BLaER1 (cell line): ENCODE results near the gene PTPRC.

ENCODE experiments used
- H3K27ac ChIP-seq: shearing (Covaris generic); formaldehyde crosslinking; 2 replicates; pipeline ENCODE4 v1.8.1; 2022
- H3K27me3 ChIP-seq: shearing (Covaris generic); formaldehyde crosslinking; 2 replicates; pipeline ENCODE4 v1.8.1; 2022
- H3K36me3 ChIP-seq: shearing (Covaris generic); formaldehyde crosslinking; 2 replicates; pipeline ENCODE4 v1.8.1; 2022
- H3K4me1 ChIP-seq: shearing (Covaris generic); formaldehyde crosslinking; 2 replicates; pipeline ENCODE4 v1.8.1; 2022
- H3K4me2 ChIP-seq: shearing (Covaris generic); formaldehyde crosslinking; 2 replicates; pipeline ENCODE4 v1.8.1; 2022
- H3K4me3 ChIP-seq: shearing (Covaris generic); formaldehyde crosslinking; 2 replicates; pipeline ENCODE4 v1.8.1; 2022
- H3K9ac ChIP-seq: shearing (Covaris generic); formaldehyde crosslinking; 2 replicates; pipeline ENCODE4 v1.8.1; 2022
- H3K9me3 ChIP-seq: shearing (Covaris generic); formaldehyde crosslinking; 2 replicates; pipeline ENCODE4 v1.8.1; 2022
- H4K20me1 ChIP-seq: shearing (Covaris generic); formaldehyde crosslinking; 2 replicates; pipeline ENCODE4 v1.8.1; 2022
- Cebpa-rat ChIP-seq: shearing (Covaris generic); IDR thresholded peaks from 2 replicates; pipeline ENCODE4 v1.8.1; 2022

PTPRC gene

GRCh38 chr1:198680174-198680875 is 41.5 kb downstream of the PTPRC start:
- Histone ChIP-seq H4K20me1 (no peaks in the 10 kb centered on the region), H3K4me2 (peak overlapping the region; percentile 79), H3K27ac (peak overlapping the region; percentile 88), H3K36me3 (no peaks in the 10 kb centered on the region), H3K4me3 (no peak overlapping the region; the same call in 1 of the 2 replicates), H3K9ac (no peak overlapping the region), H3K9me3 (no peaks in the 10 kb centered on the region), H3K4me1 (peaks cover 70% of the 10 kb centered on the region), H3K27me3 (no peaks in the 10 kb centered on the region)
- TF ChIP-seq Cebpa-rat, result no peak

- H3K9me3 ChIP-seq, result no peaks in the 10 kb centered on the region
- peak overlapping the region; percentile 88 for H3K27ac ChIP-seq
- H3K4me1 ChIP-seq, result peaks cover 70% of the 10 kb centered on the region
- no peak overlapping the region for H3K9ac ChIP-seq
- no peaks in the 10 kb centered on the region for H4K20me1 ChIP-seq
- H3K4me3 ChIP-seq, result no peak overlapping the region
- no peak for TF ChIP-seq Cebpa-rat
- H3K27me3 ChIP-seq, result no peaks in the 10 kb centered on the region
- H3K36me3 ChIP-seq, result no peaks in the 10 kb centered on the region
- H3K4me2 ChIP-seq, result peak overlapping the region; percentile 79
Observed at GRCh38 chr1:198681252-198681651, 42.4 kb downstream of the PTPRC start.

GRCh38 chr1:198681831-198682759 is 43.3 kb downstream of the PTPRC start:
- Histone ChIP-seq H3K4me2 (peak overlapping the region; percentile 79), H3K36me3 (no peaks in the 10 kb centered on the region), H4K20me1 (no peaks in the 10 kb centered on the region), H3K9ac (peak overlapping the region; percentile 77), H3K27me3 (no peaks in the 10 kb centered on the region), H3K27ac (peak overlapping the region; percentile 88), H3K9me3 (no peaks in the 10 kb centered on the region), H3K4me1 (peaks cover 70% of the 10 kb centered on the region), H3K4me3 (peak overlapping the region; percentile 41; the same call in 1 of the 2 replicates)
- TF ChIP-seq Cebpa-rat, result peak; percentile 89

DNA sequence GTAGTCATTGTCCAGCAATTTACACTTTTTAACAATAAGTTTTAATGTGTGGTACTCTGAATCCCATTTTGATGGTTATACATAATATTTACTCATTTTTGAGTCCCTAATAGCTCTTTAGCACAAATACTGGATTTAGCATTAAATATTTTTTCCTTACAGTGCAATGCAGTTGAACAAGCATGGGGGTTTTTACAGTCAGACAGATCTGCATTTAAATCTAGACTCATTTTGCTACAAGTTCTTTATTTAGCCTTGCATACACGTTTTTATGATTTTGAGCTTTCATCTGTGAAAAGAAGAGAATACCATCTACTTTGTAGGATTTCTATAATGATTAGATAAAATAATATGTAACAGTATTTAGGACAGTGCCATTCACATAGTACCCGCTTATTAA is 44.0 kb downstream of the PTPRC start:
- peak overlapping the region; percentile 88 for H3K27ac ChIP-seq
- H3K9ac ChIP-seq, result peak overlapping the region; percentile 77

DNA sequence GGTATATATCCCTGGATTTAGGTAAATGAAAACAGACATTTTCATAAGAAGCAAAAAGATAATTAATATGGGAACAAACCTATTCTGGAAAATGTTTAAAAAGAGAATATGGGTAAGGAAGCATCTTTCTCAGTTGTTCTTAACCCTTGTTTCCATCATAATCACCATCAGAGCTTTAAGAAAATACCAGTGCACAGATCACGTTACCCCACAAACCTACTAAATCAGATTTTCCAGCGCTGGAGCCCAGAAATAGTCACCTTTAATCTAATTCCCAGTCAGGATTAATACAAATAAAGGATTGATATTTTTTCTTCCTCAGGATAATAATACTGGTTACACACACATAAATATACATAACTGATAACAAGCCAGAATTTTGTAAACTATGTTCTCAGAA is 44.6 kb downstream of the PTPRC start:
- H3K27me3 ChIP-seq, result no peaks in the 10 kb centered on the region
- H3K4me2 ChIP-seq, result peak overlapping the region; percentile 79; the same call in 1 of the 2 replicates
- no peaks in the 10 kb centered on the region for H3K36me3 ChIP-seq
- H3K9me3 ChIP-seq, result no peaks in the 10 kb centered on the region
- peaks cover 62% of the 10 kb centered on the region for H3K4me1 ChIP-seq
- no peaks in the 10 kb centered on the region for H4K20me1 ChIP-seq
- H3K9ac ChIP-seq, result no peak overlapping the region
- no peak for TF ChIP-seq Cebpa-rat
- peak overlapping the region; percentile 88 for H3K27ac ChIP-seq
- no peak overlapping the region for H3K4me3 ChIP-seq

More for the DNA sequence above, 44.0 kb downstream of the PTPRC start:
- Histone ChIP-seq H3K9me3 (no peaks in the 10 kb centered on the region), H3K4me3 (peak overlapping the region; percentile 41; the same call in 1 of the 2 replicates), H3K4me2 (peak overlapping the region; percentile 79), H3K4me1 (peaks cover 68% of the 10 kb centered on the region), H3K27me3 (no peaks in the 10 kb centered on the region), H3K36me3 (no peaks in the 10 kb centered on the region), H4K20me1 (no peaks in the 10 kb centered on the region)
- TF ChIP-seq Cebpa-rat, result no peak

DNA sequence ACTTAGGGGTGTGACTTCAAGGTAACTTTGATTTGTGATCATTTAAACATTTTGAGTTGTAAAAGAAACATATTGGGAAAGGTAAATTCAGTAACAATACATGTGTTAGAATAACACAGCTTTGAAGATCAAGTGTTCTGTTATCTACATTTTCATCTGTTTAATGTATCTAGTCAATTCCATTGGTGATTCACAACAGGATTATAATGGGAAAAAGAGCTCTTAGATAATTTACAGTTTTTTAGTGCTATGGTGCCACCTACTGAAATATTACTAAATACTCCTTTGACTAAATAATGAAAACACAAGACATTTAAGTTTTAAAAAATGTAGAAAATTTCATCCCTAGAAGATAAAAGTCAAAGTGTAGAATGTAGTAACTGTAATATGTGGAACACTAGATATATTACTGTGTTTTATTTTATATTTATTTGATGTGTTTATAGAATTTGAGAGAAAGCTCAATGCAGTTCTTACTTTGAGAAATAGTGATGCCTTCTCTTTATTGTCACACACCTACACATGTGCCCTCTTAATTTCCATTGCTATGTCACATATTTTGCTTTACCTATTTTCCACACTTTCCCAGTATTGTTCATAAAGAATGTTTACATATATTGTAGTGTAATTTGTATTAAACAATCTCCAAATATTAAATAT is 47.4 kb downstream of the PTPRC start:
- Histone ChIP-seq H3K4me2 (no peak overlapping the region), H3K9ac (no peak overlapping the region), H4K20me1 (no peaks in the 10 kb centered on the region), H3K36me3 (no peaks in the 10 kb centered on the region), H3K27me3 (no peaks in the 10 kb centered on the region), H3K4me1 (peaks cover 35% of the 10 kb centered on the region), H3K4me3 (no peak overlapping the region), H3K9me3 (no peaks in the 10 kb centered on the region), H3K27ac (no peak overlapping the region)
- no peak for TF ChIP-seq Cebpa-rat

GRCh38 chr1:198687429-198687828 is 48.6 kb downstream of the PTPRC start:
- TF ChIP-seq Cebpa-rat, result no peak
- no peak overlapping the region for H3K9ac ChIP-seq
- peaks cover 26% of the 10 kb centered on the region for H3K4me1 ChIP-seq
- no peak overlapping the region for H3K4me2 ChIP-seq
- no peaks in the 10 kb centered on the region for H4K20me1 ChIP-seq
- H3K9me3 ChIP-seq, result no peaks in the 10 kb centered on the region
- H3K4me3 ChIP-seq, result no peak overlapping the region
- H3K27me3 ChIP-seq, result no peaks in the 10 kb centered on the region
- no peaks in the 10 kb centered on the region for H3K36me3 ChIP-seq
- no peak overlapping the region for H3K27ac ChIP-seq

GRCh38 chr1:198691063-198691462 is 52.2 kb downstream of the PTPRC start:
- no peak for TF ChIP-seq Cebpa-rat
- Histone ChIP-seq H3K4me1 (no peaks in the 10 kb centered on the region), H3K9me3 (no peaks in the 10 kb centered on the region)

DNA sequence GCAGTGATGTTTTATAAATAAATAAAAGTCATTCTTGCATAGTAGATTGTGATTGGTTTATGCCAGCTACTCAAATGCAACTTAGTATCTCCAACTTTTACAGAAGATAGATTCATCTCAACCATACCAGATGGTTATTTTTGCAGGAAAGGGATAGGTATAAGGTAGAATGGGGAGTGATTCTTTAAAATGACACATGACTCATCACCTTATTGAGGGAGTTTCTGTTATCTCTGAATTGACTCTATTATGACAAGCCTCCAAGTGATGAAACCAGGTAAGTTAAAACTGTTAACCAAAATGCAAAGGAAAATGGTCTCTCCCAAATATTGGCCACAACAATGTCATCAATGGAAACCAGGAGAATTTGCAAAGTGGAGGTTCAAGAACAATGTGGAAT is 54.5 kb downstream of the PTPRC start:
- Histone ChIP-seq H3K27ac (no peak overlapping the region), H3K4me2 (no peak overlapping the region), H3K9ac (no peak overlapping the region), H4K20me1 (no peaks in the 10 kb centered on the region), H3K36me3 (no peaks in the 10 kb centered on the region), H3K4me1 (no peaks in the 10 kb centered on the region), H3K27me3 (no peaks in the 10 kb centered on the region), H3K9me3 (no peaks in the 10 kb centered on the region), H3K4me3 (no peak overlapping the region)
- no peak for TF ChIP-seq Cebpa-rat

More at GRCh38 chr1:198691063-198691462, 52.2 kb downstream of the PTPRC start:
- Histone ChIP-seq H3K36me3 (no peaks in the 10 kb centered on the region), H3K4me2 (no peak overlapping the region), H3K27me3 (no peaks in the 10 kb centered on the region), H4K20me1 (no peaks in the 10 kb centered on the region), H3K27ac (no peak overlapping the region), H3K9ac (no peak overlapping the region), H3K4me3 (no peak overlapping the region)

- no peaks in the 10 kb centered on the region for H3K27me3 ChIP-seq
- H3K4me2 ChIP-seq, result no peak overlapping the region
- no peaks in the 10 kb centered on the region for H3K9me3 ChIP-seq
- no peaks in the 10 kb centered on the region for H3K4me1 ChIP-seq
- TF ChIP-seq Cebpa-rat, result no peak
- no peak overlapping the region for H3K9ac ChIP-seq
- H3K27ac ChIP-seq, result no peak overlapping the region
- H4K20me1 ChIP-seq, result no peaks in the 10 kb centered on the region
- H3K36me3 ChIP-seq, result no peaks in the 10 kb centered on the region
- no peak overlapping the region for H3K4me3 ChIP-seq
Observed at GRCh38 chr1:198694542-198694941, 55.7 kb downstream of the PTPRC start.
